Measurements from ENCODE around the gene LRRC25. TPM values are rescaled to one million over a fixed set of nuclear protein-coding genes. Genes with fewer than 3 reads are reported as not detected.

Gene LRRC25
- total RNA-seq, 2 donors from 2014 or later = 4.4 TPM; not detected in 1

DNA sequence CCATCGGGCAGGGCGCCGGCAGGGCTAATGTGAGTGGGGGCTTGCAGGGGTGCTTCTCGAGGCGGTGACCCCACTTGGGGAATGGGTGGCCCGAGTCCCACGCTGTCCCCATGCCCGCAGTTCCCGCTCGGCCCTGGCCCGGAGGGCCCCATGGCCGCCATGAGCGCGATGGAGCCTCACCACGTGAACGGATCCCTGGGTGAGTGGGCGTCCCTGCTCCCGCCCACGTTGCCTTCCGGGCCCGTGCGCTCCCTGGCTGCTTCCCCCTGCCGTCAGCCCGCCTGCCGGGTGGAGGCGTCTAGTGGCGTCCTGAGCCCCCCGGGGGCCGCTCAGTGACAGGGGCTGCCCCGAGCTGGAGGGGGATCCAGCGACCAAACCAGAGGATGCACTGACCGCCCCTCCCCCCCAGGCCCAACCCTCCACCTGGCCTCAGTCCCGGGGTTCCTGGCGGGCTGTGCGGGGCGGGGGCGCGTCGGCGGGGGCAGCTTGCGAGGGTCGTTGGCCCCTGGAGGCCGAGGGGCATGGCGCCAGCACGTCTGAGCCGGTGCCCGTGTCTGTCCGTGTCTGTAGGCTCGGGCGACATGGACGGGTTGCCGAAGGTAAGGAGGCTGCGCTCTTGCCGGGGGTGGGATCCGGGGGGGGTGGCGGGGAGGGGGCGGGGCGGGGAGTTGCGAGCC, 35.7 kb upstream of the LRRC25 start:
- no peaks in the 10 kb centered on the region for H3K27me3 ChIP-seq
- peak overlapping the region in 3 of 4 donors; percentile 43 to 59 (median 45) for H3K27ac ChIP-seq
- intact Hi-C loops (cut with DNase I) = no loop called here
- 23 to 100% methylated on average over 1 to 55 of the region's 59 CpGs for WGBS, 2 donors
- DNase-seq (peak in 1 of 4 donors; percentile 42), ATAC-seq (no peak)
- H3K4me3 ChIP-seq = no peak overlapping the region
- TF ChIP-seq, protein P1, sequence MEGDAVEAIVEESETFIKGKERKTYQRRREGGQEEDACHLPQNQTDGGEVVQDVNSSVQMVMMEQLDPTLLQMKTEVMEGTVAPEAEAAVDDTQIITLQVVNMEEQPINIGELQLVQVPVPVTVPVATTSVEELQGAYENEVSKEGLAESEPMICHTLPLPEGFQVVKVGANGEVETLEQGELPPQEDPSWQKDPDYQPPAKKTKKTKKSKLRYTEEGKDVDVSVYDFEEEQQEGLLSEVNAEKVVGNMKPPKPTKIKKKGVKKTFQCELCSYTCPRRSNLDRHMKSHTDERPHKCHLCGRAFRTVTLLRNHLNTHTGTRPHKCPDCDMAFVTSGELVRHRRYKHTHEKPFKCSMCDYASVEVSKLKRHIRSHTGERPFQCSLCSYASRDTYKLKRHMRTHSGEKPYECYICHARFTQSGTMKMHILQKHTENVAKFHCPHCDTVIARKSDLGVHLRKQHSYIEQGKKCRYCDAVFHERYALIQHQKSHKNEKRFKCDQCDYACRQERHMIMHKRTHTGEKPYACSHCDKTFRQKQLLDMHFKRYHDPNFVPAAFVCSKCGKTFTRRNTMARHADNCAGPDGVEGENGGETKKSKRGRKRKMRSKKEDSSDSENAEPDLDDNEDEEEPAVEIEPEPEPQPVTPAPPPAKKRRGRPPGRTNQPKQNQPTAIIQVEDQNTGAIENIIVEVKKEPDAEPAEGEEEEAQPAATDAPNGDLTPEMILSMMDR (IDR thresholded peaks at IDR 0.05) = no peak
- no peak for TF ChIP-seq POLR2A (IDR thresholded peaks at IDR 0.05)
- no peaks in the 10 kb centered on the region for H3K9me3 ChIP-seq
- H3K36me3 ChIP-seq (replicated peaks in 1 of 2; ENCODE audit: insufficient read depth in 1 of 2, low read depth in 2 of 2) = no peaks in the 10 kb centered on the region
- peaks cover 38% of the 10 kb centered on the region for H3K4me1 ChIP-seq

DNA sequence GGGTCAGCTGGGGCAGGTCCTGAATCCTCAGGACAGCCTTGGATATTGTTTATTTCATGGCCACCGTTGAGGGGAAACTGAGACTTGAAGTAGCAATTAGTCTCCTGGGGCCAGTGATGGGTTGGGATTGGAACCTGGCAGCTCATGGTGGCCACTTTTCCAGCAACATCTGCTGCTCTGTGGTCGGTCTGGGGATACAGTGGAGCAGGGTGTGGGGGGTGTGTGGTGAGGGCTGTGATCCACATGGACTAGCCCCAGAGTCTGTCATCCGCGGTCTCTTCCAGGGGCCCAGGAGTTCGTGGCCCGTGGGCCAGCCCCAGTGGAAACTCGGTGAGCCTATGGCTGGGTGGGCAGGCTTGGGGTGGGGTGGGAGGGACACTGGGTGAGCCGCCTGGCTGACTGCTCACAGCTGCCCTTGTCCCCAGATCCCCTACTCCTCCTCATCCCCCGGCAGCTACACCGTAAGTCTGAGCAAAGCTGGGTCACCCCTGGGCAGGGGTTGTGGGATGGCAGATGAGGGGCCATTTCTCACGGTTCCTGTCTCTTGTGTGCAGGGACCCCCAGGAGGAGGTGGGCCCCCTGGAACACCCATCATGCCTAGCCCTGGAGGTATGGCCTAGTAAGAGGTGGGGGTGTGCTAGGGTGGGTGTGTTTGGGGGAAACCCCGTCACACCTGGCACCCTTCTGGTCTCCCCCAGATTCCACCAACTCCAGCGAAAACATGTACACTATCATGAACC, 35.0 kb upstream of the LRRC25 start:
- no peaks in the 10 kb centered on the region for H3K36me3 ChIP-seq (replicated peaks in 1 of 2; ENCODE audit: insufficient read depth in 1 of 2, low read depth in 2 of 2)
- no peaks in the 10 kb centered on the region for H3K9me3 ChIP-seq
- no peak for ATAC-seq
- WGBS, 2 donors = 81 to 90% methylated on average over 4 to 10 of the region's 13 CpGs
- no peak for DNase-seq
- no peaks in the 10 kb centered on the region for H3K27me3 ChIP-seq
- TF ChIP-seq, protein P1 (IDR thresholded peaks at IDR 0.05) = no peak
- no peak for TF ChIP-seq POLR2A (IDR thresholded peaks at IDR 0.05)
- H3K27ac ChIP-seq = peak overlapping the region in 1 of 4 donors; percentile 43
- peaks cover 31% of the 10 kb centered on the region for H3K4me1 ChIP-seq
- no peak overlapping the region for H3K4me3 ChIP-seq
- intact Hi-C loops (cut with DNase I) = no loop called here

DNA sequence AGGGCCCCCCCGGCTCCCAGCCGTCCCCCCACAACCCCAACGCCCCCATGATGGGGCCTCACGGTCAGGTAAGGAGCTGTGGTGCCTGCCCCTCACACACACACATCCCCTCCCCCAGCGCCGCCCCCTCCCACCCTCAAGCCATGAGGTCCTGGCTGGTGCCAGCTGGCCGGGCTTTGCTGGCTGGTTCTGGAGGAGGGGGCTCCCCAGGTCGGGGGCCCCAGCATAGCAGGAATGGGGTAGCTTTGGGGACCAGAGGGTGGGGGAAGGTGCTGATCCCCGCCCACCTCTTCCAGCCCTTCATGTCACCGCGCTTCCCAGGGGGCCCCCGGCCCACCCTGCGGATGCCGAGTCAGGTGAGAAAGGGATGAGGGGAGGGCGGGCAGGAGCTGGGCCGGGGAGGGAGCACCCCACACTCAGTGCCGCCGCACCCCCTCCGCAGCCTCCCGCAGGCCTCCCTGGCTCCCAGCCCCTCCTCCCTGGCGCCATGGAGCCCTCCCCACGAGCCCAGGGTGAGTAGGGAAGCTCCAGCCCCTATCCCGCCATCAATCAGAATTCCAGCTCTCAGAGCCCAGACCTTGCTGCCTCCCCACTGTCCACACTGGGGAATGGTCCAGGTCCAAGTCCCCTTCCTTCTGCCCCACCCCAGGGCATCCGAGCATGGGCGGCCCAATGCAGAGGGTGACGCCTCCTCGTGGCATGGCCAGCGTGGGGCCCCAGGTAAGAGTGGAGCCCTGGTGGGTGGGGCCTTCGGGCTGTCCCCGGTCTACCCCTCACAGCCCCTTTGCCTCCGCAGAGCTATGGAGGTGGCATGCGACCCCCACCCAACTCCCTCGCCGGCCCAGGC, 34.2 kb upstream of the LRRC25 start:
- Histone ChIP-seq H3K36me3 (replicated peaks in 1 of 2; ENCODE audit: insufficient read depth in 1 of 2, low read depth in 2 of 2) (no peaks in the 10 kb centered on the region), H3K27me3 (no peaks in the 10 kb centered on the region), H3K4me3 (no peak overlapping the region), H3K9me3 (no peaks in the 10 kb centered on the region), H3K4me1 (peaks cover 25% of the 10 kb centered on the region), H3K27ac (no peak overlapping the region)
- WGBS, 2 donors = 83 to 84% methylated on average over 5 to 32 of the region's 34 CpGs
- no peak for ATAC-seq
- intact Hi-C loops (cut with DNase I) = no loop called here
- TF ChIP-seq, protein P1 (IDR thresholded peaks at IDR 0.05) = no peak
- TF ChIP-seq POLR2A (IDR thresholded peaks at IDR 0.05) = no peak
- DNase-seq = no peak

DNA sequence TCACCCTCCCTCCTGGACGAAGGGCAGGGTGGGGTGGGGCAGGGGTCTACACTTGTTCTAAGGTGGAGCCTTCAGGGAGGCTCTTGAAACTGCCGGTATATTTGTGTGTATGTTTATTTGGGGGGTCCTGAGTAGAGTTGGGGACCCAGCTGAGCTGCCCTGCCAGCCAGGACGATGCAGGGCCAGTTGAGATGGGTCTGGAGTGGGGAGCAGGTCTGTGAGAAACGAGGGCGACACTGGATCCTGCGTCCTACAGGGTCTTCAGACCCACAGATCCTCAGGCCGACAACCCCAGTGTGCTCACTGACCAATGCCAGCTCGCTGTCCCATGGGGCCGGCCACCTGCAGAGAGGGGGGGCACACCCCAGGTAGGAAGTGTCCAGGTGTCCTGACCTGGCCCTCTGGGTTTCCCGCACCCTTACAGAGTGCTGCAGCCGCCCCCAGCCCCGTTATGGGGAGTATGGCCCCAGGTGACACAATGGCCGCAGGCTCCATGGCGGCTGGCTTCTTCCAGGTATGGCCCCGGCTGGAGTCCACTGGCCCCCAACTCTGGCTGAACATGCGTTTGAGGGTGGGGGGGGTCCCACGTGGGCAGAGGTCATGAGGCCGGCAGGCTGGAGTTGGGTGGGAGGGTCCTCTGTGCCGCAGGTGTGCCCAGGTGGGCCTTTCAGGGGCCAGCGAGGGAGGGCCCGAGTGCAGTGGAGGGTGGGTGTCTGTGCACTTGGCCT, 33.2 kb upstream of the LRRC25 start:
- H3K27me3 ChIP-seq = no peaks in the 10 kb centered on the region
- 86 to 93% methylated on average over 8 to 21 of the region's 21 CpGs for WGBS, 2 donors
- TF ChIP-seq, protein P1 (IDR thresholded peaks at IDR 0.05) = no peak
- no peak overlapping the region for H3K4me3 ChIP-seq
- H3K9me3 ChIP-seq = no peaks in the 10 kb centered on the region
- ATAC-seq (no peak), DNase-seq (peak in 1 of 4 donors; percentile 10)
- no peak overlapping the region for H3K27ac ChIP-seq
- intact Hi-C loops (cut with DNase I) = no loop called here
- no peaks in the 10 kb centered on the region for H3K36me3 ChIP-seq (replicated peaks in 1 of 2; ENCODE audit: insufficient read depth in 1 of 2, low read depth in 2 of 2)
- H3K4me1 ChIP-seq = peaks cover 31% of the 10 kb centered on the region

All from body of pancreas (tissue), 4 donors.